Measurements from ENCODE around the gene COA3. TPM values are rescaled to one million over a fixed set of nuclear protein-coding genes. Genes with fewer than 3 reads are reported as not detected.

COA3 gene
- total RNA-seq: 85.6 and 95.0 TPM in 2 replicates

- TF ChIP-seq, protein P1, sequence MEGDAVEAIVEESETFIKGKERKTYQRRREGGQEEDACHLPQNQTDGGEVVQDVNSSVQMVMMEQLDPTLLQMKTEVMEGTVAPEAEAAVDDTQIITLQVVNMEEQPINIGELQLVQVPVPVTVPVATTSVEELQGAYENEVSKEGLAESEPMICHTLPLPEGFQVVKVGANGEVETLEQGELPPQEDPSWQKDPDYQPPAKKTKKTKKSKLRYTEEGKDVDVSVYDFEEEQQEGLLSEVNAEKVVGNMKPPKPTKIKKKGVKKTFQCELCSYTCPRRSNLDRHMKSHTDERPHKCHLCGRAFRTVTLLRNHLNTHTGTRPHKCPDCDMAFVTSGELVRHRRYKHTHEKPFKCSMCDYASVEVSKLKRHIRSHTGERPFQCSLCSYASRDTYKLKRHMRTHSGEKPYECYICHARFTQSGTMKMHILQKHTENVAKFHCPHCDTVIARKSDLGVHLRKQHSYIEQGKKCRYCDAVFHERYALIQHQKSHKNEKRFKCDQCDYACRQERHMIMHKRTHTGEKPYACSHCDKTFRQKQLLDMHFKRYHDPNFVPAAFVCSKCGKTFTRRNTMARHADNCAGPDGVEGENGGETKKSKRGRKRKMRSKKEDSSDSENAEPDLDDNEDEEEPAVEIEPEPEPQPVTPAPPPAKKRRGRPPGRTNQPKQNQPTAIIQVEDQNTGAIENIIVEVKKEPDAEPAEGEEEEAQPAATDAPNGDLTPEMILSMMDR (conservative IDR thresholded peaks at IDR 0.05; ENCODE audit: low read depth, low read length): no peak
- H3K4me3 ChIP-seq (ENCODE audit: low read depth, low read length): peak within 1 kb of the TSS; percentile 96
- DNase-seq (ENCODE audit: low read depth): no peak
These were observed at the start of gene COA3, which contains the start of gene CNTD1 for GRCh38 chr17:42798383-42799380. Gene COA3, minus strand, starts transcription at chr17:42798704. Its CDS starts 23 bp downstream, at chr17:42798681. Gene CNTD1, plus strand, starts transcription at chr17:42798861. Its CDS starts 207 bp downstream, at chr17:42799068.

GRCh38 chr17:42848093-42848492, 49.6 kb upstream of the COA3 start:
- DNase-seq (ENCODE audit: low read depth): no peak
- TF ChIP-seq, protein P1 (conservative IDR thresholded peaks at IDR 0.05; ENCODE audit: low read depth, low read length): no peak
- no peak overlapping the region for H3K4me3 ChIP-seq (ENCODE audit: low read depth, low read length)

DNA sequence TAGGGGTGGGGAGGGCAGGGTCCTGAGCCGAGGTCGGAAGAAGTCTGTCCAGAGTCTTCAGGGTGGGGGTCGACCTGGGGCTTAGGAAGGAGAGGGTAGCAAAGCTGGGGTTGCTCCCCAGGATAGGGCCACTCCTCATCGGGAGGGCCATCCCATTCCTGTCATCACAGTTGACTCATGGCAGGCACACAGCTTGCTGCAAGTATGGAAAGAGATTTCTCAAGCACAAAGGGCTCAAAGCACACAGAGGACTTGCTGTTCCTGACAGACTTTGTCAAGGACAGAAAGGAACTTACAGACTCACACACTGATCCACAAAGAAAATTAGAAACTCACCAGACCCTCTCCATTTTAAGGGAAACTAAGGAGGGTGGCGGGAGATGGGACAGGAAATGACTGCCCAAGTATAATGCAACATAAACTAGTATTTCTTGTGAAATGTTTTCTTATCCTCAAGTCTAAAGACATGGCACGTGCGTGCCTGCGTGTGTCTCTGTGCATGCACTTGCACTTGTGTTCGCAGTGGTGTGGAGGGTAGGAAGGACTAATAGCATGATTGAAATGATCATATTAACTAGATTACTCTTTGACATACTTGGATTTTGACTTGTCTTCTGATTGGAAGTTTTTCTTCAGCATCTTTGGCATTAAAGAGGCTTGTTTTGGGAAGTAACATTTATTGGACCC, 48.2 kb upstream of the COA3 start:
- no peak overlapping the region for H3K4me3 ChIP-seq (ENCODE audit: low read depth, low read length)
- TF ChIP-seq, protein P1 (conservative IDR thresholded peaks at IDR 0.05; ENCODE audit: low read depth, low read length): no peak
- DNase-seq (ENCODE audit: low read depth): no peak

- TF ChIP-seq, protein P1 (conservative IDR thresholded peaks at IDR 0.05; ENCODE audit: low read depth, low read length): no peak
- H3K4me3 ChIP-seq (ENCODE audit: low read depth, low read length): no peak overlapping the region
- DNase-seq (ENCODE audit: low read depth): no peak
These were observed 47.6 kb upstream of the COA3 start for GRCh38 chr17:42845918-42846593.

GRCh38 chr17:42845556-42845917, 47.0 kb upstream of the COA3 start:
- TF ChIP-seq, protein P1 (conservative IDR thresholded peaks at IDR 0.05; ENCODE audit: low read depth, low read length): no peak
- no peak for DNase-seq (ENCODE audit: low read depth)
- no peak overlapping the region for H3K4me3 ChIP-seq (ENCODE audit: low read depth, low read length)

- TF ChIP-seq, protein P1 (conservative IDR thresholded peaks at IDR 0.05; ENCODE audit: low read depth, low read length): no peak
- no peak overlapping the region for H3K4me3 ChIP-seq (ENCODE audit: low read depth, low read length)
- no peak for DNase-seq (ENCODE audit: low read depth)
These were observed 46.5 kb upstream of the COA3 start for GRCh38 chr17:42844761-42845555.

Data from epithelial cell of proximal tubule (primary cell).